Stimulated activated CD8-positive, alpha-beta memory T cell treated with anti-CD3 and anti-CD28 coated beads, Interleukin-4, amount 100 ng/mL, for 48 hours (primary cell): ENCODE results near the gene SNN.

ENCODE experiments used
- DNase-seq: peaks from one replicate; pipeline ENCODE4 v3.0.0-alpha.2; 2020

Gene SNN

DNA sequence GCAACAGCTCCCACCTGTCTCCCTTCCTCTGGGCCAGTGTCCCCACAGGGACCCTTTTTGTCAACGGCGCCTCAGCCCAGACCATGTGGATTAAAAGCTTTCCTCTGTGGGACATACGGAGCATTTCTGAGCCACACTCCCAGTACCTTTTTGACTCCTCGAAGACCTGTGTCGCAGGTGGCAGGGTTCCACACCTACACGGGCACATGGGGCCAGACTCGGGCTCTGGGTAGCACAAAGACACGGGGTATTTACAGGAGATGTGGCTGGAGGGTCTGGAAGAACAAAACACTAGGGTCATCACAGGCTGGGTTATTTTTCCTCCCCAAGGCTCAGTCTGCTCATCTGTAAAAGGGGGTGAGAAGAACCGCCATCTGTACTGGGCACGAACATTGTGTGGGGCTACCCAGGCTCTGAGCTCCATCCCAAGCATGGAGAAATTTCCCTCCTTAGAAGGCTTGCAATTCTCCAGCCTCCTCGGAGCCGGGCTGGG is 32.5 kb upstream of the SNN start:
- DNase-seq, result no peak

DNA sequence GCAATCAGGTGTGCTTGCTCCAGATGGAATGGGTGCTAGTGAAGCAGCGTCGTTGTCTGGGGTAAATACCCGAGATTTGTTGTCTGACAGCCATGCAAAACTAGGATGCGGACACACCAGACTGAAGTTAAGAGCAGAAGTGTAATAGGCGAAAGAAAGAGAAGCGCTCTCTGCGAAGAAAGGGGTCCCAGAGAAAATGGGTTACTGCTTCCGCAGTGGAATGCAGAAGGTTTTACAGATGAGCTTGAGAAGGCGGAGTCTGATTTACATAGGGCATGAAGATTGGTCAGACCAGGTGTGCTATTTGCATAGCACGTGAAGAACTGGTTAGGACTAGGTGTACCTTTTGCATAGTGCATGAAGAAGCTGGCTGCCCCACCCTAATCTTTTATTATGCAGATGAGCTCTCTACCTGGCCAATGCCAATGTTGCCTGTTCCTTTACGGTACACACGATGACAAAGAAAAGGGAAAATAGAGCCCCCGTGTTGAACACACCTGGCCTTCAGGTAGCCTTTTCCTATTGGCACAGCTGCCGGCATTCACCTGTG is 32.0 kb upstream of the SNN start:
- DNase-seq, result no peak

DNA sequence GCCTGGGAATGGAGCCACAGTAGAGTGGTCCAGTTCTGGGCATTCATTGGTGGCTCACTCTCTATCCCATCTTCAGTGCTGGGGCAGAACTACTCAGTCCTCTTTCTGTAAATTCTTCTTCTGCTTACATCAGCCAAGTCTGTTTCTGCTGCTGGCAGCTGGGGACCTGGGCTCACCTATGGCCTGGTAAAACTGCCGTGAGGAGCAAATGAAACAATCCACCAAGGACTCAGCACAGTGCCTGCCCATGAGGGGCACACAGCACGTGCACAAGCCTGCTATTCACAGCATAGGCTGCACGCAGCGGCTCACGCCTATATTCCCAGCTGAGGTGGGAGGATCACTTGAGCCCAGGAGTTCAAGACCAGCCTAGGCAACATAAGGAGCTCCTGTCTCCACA is 30.9 kb upstream of the SNN start:
- no peak for DNase-seq

DNA sequence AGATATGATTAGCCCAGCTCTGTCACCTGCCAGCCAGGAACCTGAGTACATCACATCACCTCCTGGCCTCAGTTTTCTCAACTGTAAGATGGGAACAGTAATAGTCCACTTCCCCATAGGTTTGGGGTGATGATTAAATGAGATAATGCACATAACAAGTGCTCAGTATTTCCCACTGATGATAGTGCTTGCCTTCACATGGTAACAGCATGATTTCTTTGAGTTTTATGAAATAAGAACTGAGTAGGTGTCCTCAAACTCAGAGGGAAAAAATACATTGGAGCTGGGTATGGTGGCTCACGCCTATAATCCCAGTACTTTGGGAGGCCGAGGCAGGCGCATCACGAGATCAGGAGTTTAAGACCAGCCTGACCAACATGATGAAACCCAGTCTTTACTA is 30.1 kb upstream of the SNN start:
- no peak for DNase-seq

DNA sequence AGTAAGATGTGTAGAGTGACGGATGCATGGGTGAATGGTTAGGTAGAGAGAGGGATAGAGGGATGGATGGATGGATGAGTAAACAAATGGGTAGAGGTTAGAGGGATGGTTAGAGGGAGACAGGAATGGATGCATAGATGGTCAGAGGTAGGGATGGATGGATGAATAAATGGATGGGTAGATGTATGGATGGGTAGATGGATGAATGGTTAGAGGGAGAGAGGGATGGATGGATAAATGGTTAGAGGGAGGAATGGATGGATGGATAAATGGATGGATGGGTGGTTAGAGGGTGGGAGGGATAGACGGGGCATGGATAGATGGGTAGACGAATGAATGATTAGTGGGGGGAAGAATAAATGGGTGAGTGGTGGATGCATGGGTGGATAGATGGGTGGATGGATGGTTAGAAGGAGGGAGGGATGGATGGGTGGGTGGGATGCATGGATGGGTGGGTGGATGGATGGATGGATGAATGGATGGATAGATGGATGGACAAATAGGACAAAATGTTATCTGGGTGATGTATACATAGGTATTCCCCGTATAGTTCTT is 29.2 kb upstream of the SNN start:
- DNase-seq, result no peak

DNA sequence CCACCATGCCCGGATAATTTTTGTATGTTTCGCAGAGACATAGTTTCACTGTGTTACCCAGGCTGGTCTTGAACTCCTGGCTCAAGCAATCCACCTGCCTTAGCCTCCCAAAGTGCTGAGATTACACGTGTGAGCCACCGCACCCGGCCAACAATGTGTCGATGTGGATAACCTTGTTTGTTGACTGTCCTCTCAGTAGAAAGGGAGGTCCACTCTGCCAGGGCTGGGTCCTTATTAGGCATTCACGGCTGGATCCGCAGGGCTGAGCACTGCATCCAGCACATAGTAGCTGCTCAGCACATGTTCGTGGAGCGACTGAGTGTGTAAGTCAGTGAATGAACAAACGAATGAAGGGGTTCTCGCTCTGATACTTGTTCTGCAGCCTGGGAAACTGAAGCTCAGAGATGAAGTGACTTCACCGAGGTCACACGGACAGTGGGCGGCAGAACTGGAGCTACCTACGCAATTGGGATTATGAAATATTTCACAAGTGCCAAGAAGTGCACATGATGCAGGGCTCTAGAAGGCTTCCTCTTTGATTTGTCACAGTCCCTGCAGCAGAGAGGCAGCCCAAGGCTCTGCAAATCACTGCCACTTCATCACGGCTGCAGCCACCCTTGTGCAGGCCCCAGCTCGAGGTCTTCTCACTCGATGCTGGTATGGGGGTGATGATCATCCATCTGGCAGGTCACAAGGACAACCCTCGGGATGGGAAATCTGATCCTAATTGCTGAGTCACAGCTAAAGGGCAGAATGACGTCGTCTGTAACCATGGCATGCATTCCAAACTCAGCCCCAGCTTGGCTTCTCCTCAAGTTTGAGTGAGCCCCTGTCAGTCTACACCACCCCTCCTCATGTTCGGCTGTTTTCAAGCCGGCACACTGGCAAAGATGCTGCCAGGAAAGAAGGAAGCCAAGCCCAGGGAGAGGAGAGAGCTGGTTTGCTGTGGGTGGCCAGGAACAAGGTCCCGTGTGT is 28.0 kb upstream of the SNN start:
- peak; percentile 33 for DNase-seq

DNA sequence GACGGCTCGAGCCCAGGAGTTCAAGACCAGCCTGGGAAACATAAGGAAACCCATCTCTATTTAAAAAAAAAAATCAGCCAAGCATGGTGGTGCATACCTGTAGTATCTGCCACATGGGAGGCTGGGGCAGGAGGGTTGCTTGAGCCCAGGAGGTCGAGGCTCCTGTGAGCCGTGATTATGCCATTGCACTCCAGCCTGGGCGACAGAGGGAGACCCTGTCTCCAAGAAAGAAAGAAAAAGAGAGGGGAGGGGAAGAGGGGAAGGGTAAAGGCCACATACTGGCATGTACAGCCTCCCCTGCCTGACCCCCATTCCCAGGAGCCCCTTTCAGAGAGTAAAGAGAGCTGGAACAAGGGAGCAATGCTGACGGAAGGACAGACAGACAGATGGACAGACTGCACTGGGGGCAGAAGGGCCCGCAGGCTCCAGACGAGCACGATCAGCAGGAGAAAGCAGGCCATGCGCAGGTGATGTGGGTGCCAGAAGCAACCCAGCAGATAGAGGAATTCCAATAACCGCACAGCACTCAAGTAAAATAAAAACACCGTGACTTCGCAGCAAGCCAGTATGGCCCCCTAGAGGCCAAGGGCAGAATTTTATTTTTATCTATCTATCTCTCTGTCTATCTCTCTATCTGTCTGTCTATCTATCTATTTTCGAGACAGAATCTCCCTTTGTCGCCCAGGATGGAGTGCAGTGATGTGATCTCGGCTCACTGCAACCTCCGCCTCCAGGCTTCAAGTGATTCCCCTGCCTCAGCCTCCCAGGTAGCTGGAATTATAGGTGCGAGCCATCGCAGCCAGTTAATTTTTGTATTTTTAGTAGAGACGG is 27.1 kb upstream of the SNN start:
- DNase-seq, result no peak

DNA sequence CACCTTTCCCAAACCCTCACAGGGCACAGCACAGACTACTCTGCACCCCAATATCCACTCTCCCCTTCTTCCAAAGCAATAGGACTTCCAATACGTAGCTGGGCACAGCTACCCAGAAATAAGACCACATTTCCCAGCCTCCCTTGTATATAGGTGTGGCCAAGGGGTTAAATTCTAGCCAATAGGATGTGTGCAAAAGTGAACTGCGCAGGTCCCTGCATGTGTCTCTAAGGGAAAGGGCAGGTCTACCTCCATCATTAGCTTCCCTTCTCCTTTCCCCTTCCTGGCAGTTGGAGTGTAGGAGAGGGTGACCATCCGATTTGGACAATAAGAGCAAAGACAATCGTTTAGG is 25.5 kb upstream of the SNN start:
- DNase-seq, result no peak

DNA sequence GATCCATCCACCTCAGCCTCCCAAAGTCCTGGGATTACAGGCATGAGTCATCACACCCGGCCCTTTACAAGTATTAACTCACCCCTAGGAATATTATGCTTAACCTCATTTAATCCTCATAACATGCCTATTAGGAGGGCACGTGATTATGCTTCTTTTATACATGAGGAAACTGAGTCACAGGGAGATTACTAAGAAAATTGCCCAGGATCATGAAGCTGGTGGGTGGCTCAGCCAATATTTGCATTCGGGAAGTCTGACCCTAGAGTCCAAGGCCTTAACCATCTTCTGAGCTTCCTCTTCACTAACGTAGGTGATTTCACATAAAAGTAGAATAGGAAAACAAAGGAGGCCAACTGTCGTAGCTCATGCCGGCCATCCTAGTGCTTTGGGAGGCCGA is 19.0 kb upstream of the SNN start:
- DNase-seq, result no peak

DNA sequence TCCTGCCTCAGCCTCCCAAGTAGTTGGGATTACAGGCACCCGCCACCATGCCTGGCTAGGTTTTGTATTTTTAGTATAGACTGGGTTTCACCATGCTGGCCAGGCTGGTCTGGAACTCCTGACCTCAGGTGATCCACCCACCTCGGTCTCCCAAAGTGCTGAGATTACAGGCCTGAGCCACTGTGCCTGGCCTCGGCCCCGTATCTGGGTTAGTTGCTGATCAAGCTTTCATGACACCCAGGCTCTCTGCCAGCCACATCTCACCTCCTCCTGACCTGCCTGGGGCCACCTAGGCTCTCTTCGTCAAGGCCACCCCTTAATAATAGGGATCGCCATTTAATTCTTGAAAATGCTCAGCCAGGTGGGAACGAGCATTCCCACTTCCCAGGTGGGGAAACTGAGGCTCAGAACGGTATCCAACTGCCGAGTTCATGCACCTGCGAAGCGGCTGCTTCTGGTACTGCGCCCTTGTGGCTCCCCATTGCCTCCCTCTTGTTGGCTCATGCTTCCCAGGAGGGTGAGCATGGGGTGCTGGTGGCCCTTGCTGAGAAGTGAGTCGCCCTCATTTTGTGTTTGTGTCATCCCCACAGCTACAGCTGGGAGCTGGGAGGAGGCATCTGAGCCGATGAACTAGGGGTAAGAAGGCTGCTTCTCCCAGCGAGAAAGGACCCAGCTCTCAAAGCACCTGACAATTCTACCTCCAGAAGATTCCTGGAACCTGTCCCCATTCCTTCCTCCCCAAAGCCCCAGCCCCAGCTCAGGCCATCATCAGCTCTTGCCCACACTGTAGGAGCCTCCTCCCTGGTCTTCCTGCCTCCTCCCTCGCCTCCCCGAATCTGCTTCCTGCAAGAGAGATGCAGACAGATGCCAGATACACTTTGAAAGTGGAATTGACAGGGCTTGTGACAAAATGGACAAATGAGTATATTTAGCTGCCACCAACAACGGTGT is 17.3 kb upstream of the SNN start:
- no peak for DNase-seq

DNA sequence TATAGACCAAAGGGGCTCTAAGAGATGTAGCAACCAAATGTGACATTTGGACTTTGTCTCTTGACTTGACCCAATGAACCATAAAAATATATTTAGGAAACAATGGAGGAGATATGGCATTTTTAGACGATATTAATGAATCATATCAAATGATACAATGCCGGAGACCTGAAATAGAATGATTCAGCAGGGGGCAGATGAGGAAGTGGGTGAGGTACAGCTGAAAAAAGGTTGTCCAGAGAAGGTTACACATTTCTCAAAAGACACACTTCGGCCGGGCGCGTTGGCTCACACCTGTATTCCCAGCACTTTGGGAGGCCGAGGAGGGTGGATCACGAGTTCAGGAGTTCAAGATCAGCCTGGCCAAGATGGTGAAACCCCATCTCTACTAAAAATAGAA is 16.5 kb upstream of the SNN start:
- DNase-seq, result no peak

DNA sequence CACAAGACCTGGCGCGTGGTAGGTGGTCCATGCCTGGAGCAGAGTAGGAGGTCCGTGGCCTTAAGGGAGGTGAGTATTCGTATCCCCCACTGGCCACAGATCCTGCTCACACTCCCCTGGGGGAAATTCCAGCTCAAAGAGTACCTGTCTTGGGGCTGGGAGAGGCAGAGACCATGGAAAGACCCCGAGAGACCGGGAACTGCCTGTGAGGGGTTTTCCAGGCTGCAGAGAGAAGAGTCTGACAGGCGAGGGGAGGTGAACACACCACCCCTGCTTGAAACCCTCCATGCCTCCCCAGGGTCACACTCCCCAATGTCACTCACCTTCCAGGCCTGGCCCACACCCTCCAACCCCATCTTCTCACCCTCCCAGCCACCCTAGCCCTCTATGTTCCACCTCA is 12.6 kb upstream of the SNN start:
- DNase-seq, result no peak

DNA sequence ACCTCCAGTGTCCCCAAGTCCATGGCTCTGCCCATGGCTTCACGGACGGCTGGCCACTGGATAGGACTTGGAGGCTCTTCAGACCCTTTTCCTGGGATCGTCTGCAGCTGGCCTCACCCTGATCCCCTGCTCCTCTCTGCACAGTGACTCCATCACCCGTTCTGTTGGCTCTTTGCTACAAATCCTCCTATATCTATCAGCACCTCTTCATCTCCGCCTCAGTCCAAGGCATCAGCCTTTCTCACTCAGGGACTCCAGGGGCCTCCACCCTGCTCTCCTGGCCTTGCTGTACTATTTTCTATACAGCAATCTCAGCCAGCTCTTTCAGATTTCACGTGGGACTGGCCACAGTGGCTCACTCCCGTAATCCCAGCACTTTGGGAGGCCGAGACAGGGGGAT is 10.7 kb upstream of the SNN start:
- no peak for DNase-seq

DNA sequence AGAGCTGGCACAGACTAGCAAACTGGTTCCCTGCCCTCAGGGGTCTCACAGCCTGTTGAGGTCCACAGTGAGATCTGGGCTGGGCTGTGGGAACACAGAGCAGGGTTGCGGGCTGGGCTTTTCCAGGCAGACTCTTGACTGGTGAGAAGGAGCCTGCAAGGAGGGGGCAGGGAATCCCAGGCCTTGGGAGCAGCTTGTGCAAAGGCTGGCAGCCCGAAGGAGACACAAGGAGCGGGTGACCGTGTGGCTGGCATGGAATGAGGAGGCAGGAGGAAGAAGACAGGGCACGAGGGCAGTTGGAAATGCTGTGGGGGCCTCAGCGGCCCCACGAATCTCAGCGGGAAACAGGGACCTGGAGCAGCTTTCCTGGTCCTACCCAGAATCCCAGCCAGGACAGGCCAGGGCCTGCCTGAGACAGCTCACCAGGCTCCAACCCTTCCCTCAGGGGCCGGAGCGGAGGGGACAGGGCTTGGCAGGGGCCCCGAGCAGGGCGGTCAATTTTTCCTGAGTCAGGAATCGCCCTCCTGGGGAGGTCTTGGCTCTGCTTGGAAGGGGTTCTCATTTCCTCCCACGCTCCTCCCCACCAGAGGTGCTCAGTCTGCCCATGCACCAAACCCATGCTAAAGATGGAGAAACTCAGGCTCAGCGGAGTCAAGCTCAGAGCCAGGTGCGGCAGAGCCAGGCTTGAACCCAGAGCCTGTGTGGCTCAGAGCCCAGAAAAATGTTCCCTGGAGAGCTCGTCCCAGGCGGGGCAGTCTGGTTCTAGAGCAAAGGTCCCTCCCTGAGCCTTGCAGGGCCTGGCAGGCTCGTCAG is 9.2 kb upstream of the SNN start:
- no peak for DNase-seq

DNA sequence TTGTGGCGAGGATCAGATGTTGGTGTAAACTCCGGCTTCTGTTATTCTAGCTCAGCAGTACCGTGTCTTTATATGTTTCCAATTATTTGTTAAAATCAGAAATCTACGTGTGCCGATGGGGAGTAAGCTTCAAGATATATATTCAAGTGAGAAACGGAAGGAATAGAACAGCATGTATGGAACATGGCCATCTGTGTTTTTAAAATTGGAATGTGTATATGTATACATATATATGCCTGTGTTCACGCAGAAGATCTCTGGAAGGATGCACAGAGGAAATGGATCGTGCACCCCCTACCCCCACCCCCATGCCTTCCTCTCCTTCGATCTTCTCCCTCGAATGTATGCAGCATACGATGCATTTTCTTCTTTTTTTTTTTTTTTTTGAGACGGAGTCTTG is 7.7 kb upstream of the SNN start:
- DNase-seq, result no peak

DNA sequence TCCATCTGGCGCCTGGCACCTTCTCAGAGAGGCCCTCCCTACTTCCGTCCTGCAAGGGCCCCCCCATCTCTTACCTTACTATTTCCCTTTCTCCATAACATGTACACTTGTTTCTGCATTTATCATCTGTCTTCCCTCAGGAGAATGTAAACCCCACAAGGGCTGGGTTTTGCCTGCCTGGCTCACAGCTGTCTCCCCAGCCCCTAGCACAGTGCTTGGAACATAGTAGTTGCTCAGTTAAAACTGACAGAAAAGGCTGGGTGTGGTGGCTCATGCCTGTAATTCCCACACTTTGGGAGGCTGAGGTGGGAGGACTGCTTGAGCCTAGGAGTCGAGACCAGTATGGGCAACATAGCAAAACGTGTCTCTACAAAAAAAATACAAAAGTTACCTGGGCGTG is 5.7 kb upstream of the SNN start:
- no peak for DNase-seq

DNA sequence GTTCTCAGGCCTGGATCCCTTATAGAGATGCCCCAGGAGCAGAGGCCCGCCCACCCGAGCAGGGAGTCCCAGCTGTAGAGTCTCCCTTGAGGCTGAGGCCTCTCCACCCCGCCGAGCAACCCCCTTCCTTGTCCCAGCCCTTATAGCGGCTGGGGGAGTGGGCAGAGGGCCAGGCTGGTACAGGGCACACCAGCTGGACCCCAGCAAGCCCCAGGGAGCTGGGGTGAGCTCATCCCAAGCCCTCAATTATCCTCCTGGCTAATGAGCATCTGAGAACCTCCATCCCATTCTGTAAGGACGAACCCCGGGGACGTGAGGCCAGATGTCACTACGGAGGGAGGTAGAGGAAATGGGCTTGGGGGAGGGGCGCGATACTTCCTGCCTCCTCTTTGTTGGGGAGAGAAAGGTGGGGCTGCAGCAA is 3.2 kb upstream of the SNN start:
- peak; percentile 57 for DNase-seq

DNA sequence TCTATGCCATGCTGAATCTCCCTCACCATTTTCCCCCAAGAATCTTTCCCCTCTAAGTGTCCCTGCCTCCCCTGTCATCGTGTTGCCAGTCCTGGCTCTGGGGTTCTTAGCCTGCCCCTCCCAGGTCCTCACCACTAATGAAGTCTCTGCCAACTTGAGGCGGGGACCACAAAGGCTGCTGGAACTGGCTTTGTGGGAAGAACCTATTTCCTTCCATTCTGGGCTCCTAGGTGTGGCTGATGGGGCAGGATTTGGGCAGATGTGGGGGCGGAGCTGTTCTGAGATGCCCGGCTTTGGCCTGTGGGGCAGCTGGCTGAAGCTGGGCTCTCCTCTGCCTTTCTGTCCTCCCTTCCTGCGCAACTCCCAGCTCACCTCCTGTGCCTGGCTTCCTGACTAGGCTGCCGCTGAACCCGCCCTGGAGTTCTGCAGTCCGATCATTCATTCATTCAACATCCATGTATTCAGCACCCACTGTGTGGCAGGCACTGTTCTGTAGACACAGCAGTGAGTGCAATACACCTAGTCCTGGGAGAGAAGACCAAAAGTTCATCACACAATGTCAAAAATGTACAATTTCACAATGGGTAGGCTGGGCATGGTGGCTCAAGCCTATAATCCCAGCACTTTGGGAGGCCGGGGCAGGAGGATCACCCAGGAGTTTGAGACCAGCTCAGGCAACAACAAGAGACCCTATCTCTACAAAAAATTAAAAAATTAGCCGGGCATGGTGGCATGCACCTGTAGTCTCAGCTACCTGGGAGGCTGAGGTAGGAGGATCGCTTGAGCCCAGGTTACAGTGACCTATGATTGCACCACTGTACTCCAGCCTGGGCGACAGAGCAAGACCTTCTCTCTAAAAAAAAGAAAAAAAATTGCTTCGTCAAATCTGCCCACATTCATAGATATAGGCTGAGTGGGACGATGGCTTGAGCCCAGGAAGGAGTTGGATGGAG is 1.9 kb upstream of the SNN start:
- no peak for DNase-seq

DNA sequence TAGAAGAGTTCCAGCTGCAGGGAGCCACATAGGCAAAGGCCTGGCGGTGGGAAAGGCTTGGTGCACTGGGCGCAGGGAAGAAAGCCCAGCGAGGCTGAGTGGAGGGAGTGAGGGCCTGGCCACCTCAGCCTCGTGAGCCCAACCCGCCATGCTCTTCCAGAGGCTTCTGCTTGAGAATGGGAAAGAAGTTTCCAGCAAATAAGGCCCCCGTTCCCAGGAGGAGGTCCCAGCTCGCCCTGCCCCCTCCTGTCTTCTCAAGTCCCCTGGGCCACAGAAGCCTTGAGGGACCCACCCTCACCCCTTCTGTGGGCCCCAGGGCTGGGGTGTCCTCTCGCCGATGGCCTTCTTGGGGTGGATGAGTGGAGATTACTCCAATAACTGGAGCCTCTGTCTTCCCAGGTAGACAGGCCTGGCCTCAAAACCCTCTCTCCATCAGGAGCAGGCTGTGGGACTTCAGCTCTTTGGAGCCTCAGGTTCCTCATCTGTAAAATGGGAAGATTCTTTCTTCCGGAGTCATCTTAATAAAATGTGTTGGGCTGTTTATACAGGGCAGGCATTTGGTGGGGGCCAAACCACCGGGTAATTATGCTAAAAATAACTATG is 933 bp upstream of the SNN start:
- DNase-seq, result no peak
